ENCODE data around the gene NKD2.

GRCh38 chr5:1029945-1030625 is 21.5 kb downstream of the NKD2 start:
- TF ChIP-seq CTCF (IDR thresholded peaks at IDR 0.05) (no peak), ZFX (IDR thresholded peaks at IDR 0.05; ENCODE audit: borderline replicate concordance) (no peak)
